ENCODE data around the gene LMX1B.
"Not testable (repeated sequence)": the region's sequence is repeated elsewhere in the genome, so short reads cannot be mapped to it uniquely, and the experiment has no call there.

LMX1B gene

DNA sequence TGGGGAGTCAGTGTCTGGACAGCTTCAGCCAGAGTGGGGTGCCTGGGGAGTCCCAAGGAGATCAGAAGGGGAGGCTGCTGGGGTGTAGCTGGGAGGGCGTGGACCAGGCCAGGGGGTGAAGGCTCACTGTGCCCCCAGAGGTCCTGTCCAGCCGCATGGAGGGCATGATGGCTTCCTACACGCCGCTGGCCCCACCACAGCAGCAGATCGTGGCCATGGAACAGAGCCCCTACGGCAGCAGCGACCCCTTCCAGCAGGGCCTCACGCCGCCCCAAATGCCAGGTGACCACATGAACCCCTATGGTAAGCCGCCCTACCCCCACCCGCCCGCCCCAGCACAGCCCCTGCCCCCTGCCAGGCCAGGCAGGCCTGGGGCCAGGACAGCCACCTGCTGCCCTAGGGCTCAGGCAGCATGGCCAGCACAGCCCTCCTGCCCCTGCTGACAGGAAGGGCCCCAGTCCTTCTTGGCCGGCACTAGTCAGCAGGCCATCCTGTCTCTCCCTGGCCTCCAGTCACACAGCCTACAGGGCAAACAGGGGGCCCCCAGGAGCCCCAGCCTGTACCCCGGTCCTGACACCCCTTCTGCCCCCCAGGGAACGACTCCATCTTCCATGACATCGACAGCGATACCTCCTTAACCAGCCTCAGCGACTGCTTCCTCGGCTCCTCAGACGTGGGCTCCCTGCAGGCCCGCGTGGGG is 82.1 kb downstream of the LMX1B start:
- DNase-seq (ENCODE audit: low read depth in 2 of 2) = no peak

DNA sequence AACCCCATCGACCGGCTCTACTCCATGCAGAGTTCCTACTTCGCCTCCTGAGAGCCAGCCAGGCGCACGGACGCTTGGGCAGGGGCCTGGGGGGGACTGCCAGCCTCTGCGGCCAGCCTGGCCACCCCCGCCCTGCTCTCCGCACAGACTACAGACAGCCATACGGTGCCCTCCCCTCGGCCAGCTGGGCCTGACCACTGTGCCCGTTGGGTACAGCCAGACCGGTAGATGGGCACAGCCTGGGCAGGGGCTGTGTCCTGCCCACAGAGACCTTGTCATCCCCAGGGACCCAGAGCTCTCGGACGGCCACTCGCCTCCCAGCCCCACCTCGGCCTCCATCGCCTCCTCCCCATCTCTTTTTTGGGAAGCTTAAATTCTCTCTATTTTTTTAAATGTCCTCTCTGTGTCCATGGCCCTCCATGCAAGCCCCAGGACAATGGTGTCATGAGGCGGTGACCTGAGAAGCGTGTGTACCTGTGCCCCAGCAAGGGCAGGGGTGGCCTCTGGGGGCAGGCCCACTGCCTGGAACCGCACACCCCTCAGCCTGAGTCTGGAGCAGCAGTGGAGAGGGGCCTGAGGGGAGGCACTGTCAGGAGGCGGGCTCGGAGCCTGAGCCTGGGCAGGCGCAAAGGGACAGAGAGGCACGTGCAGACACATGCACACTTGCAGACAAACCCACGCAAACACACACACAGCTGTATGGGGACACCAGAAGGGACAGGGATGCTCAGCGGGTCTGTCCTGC is 82.8 kb downstream of the LMX1B start:
- no peak for DNase-seq (ENCODE audit: low read depth in 2 of 2)

DNA sequence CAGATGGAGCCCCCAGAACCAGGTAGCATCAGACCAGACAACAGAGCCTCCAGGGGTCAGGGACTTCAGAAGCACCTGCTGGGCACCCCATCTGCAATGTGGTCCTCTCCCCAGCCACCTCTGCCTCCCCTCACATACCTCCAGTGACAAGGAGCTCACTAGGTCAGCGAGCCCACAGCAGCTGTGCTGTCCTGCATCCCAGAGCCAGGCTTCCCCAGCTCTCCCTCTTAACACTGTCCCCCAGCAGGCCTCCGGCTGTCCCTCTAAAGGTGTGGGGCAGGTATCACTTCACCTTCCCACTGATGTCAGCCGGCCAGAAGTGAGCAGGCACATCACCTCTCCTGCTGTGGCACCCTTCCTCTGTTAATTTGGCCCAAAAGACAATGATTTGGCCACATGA is 83.6 kb downstream of the LMX1B start:
- no peak for DNase-seq (ENCODE audit: low read depth in 2 of 2)

DNA sequence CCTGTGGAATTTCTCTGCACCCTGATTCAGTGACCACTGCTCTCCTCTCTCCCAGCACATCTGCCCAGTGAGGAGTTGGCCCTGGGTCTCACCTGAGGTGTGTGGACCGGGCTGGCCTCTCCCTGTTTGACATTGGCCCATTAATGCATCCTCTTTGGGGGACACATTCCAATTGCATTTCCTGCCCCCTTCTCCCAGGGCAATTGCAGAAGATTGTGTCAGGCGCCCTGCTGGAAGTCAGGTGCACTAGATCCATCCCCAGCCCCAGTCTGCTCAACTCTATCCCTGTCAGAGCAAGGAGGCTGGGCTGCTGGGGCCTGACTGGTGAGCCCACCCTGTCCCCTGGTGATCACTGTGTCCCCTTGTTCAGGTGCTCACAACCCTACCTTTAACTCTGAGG is 84.5 kb downstream of the LMX1B start:
- no peak for DNase-seq (ENCODE audit: low read depth in 2 of 2)

DNA sequence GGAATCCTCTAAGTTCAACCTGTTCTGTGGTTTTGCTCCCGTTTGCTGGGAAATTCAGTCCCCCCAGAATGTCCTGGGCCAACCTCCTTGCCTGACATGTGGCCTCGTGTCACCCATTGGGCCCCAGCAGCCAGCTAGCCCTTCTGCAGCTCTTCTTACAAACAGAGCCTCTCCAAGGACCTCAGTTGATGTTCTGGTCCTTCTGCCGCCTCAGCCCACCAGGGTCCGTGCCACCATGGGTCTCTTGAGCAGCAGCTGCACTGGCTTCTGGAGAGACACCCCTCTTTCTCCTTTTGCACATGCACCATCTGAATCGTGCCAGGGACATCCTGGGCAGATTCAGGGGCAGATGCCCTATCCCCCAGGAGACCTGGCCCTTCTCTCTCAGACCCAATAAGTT is 85.0 kb downstream of the LMX1B start:
- no peak for DNase-seq (ENCODE audit: low read depth in 2 of 2)

DNA sequence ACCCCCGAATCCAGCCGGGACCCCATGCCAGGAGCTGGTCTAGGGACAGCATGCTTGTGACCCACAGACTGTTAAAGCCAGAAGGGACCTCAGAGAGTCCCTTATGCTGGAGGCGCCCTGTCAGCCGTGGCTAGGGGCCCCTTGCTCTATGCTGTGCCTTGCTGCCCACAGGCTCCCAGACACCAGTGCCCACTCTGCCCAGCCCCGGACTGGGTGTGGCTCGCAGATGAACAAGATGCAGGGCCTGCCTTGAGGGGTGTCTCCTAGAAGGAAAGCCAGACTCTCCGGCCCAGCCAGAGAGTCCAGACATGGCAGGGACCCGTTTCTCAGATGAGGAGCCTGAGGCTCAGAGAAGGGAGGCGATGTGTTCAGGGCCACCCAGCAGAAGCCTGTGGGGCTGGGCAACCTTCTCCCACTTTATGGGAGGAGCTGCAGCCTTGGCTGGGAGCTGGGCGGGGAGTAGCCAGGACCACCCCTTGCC is 85.7 kb downstream of the LMX1B start:
- no peak for DNase-seq (ENCODE audit: low read depth in 2 of 2)

DNA sequence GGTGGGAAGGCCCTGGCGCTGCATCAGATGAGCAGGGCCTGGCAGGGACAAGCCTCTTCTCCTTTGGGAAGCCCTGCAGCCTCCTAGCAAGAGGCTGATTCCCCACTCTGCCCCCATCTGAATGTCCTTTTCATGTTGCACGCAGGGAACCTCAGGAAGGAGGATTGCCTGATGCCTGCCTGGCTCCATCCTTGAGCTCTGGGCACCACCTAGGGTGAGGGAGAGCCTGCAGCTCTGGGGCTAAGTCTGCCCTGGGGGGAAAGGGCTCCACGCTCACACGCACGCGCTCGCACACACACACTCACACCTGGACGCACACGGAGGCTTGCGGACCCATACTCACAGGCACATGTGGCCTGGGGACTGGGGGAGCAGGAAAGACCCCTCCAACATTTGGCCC is 86.6 kb downstream of the LMX1B start:
- no peak for DNase-seq (ENCODE audit: low read depth in 2 of 2)

DNA sequence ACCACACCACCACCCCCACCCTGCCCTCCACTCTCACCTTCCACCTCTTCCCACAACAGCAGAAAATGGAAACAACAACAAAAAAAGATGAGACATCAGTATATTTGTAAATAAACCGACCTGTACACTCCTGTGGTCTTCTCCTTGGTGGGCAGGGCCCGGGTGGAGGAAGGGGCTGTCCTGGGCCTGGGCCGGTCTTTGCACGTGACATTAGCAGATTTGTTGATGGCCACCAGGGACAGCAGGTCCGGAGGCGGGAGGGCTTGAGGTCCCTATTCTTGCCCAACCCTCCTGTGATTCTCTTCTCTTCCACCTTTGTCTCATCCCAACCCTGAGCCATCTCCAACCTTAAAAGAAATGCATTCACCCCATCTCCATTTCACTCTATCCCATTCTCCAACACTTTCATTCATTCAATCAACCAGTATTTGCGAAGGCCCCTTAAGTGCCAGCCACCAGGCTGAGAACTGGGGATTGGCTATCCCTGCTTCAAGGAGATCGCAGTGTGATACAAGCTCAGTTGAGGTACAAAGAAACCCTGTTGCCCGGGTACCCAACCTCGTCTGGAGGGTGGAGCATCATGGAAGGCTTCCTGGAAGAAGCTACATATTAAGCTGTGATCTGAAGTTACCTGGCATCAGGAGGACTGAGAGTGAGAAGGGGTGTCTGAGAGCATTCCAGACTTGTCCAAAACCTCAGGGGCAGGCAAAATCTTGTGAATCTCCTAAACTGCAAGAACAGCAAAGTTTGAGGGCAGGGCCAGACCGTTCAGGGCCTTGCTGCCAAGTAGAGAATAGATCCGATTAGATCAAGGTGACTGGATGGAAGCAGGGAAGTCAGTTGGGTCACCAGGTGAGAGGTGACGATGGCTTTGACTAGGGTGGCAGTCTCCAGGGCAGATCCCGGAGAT is 87.4 kb downstream of the LMX1B start:
- no peak for DNase-seq (ENCODE audit: low read depth in 2 of 2)

DNA sequence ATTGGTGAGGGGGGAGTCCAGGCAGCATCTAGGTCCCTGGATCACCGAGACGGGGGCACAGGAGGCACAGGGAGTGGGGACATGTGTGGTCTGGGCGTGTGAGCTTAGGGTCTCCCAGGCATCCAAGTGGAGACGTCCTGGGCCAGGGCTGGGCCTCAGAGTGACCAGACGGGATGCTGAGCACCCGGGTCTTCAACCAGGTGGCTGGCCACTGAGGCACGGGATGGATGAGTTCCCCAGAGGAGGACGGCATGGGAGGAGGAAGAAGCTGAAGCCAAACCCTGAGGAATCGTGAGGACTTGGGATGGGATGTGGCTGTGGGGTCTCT is 88.0 kb downstream of the LMX1B start:
- DNase-seq (ENCODE audit: low read depth in 2 of 2) = no peak

DNA sequence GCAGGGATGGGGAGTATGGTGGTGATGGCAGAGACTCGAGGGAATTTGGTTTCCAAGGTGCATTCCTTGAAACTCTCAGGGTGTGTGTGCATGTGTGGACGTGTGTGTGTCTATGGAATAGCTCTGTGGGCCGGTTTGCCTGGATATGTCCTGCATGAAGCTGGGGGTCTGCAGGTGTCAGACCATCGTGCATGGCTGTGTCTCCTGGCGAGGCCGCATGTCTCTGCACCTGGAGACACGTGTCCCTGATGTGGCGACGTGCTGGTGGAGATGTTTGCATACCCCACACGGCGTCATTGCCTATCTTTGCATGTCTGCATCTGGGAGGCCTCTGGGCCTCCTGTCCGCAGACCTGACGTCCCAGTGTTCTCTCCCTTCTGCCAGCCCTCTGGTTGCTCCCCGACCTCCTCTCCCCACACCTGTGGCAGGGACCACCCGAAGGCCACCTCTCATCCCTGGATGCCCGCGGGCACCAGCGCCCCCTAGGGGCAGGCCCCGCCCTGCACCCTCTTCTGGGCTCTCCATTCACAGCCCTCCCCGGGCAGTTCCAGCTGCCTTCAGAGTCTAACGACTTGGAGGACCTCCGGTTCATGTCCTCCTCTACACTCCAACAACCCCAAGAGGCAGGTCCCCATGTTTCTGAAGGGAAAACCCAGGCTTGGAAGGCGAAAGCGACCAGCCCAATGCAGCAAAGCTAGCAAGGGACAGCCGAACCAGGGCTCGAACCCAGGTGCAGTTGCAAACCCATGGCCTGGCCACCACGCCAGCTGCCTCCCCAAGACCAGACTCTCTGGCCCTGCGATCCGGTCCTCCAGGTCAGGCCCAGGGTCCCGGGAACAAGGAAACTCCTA is 88.6 kb downstream of the LMX1B start:
- no peak for DNase-seq (ENCODE audit: low read depth in 2 of 2)

DNA sequence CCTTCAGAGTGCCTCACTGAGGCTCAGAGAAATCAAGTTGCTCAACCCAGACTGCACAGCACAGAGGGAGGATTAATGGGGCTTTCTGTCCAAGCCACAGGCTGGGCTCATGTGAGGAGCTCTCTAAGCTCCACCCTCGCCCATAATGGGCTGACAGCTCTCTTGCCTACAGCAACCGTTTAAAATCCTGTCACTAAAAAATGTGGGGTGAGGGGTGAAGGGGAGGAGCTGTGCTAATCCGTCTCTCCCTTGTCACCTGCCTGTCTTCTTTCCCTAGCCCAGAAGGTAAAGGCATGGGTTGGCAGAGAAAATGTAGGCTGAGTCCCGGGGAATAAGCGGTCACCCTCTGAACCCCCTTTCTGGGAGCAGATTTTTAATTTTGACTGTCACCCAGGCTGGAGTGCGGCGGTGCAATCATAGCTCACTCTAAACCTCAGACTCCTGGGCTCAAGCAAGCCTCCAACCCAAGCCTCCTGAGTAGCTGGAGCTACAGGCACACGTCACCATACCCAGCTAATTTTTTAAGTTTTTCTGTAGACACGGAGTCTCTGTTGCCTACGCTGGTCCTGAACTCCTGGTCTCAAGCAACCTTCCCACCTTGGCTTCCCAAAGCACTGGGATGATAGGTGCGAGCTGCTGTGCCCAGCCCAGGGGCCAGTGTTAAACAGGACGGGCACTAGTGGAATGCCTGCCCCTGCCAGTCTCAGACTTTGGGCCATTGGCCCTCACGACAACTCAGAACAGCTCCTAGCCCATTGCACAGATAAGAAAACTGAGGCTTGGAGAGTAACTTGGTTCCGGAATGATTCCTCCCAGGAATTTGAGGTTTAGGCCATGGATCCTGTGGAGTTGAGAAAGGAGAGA is 89.5 kb downstream of the LMX1B start:
- DNase-seq (ENCODE audit: low read depth in 2 of 2) = no peak

DNA sequence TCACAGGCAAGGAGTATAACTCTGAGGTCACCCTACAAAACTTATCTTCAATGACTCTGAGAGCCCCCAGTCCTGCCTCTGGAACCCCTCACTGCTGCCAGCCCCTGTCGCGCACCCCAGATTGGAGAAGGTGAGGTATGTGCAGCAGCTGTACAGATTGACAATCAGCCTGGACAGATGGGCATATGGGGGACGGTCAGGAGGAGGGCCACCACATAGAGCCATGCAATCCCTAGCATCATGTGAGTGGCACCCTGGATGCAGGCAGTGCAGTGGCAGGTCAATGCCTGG is 90.1 kb downstream of the LMX1B start:
- DNase-seq (ENCODE audit: low read depth in 2 of 2) = no peak

DNA sequence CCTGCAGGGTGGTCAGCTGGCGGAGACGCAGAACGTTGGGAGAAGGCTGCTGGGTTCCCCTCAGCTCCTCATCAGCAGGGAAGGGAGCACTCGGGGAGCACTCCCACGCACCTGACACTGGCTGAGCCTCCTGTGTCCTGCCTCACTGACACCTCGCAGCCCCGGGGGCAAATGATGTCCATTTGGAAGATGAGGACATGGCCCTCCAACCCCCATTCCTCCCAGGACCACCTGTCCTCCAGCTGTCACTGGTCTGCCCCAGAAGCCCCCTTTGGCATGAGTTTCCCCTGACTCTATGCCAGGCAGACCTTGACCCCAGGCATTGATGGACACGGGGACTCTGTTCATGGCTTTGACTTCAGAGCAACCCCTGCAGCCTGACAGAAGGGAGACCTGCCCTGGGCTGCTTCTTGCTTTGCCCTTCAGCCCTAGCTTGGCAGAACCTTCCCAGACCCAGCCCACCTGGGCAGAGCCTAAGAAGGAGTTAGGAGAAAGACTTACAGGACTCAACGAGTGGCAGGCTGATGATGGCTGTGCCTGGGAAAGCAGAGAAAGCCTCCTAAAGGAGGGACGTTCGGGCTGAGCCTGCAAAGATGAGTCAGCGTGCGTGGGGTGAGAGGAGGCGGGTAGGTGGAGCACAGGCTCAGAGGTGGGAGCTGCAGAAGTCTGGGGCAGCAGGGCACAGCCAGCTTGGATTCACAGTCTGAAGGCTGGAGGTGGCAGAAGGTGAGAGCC is 90.6 kb downstream of the LMX1B start:
- no peak for DNase-seq (ENCODE audit: low read depth in 2 of 2)

DNA sequence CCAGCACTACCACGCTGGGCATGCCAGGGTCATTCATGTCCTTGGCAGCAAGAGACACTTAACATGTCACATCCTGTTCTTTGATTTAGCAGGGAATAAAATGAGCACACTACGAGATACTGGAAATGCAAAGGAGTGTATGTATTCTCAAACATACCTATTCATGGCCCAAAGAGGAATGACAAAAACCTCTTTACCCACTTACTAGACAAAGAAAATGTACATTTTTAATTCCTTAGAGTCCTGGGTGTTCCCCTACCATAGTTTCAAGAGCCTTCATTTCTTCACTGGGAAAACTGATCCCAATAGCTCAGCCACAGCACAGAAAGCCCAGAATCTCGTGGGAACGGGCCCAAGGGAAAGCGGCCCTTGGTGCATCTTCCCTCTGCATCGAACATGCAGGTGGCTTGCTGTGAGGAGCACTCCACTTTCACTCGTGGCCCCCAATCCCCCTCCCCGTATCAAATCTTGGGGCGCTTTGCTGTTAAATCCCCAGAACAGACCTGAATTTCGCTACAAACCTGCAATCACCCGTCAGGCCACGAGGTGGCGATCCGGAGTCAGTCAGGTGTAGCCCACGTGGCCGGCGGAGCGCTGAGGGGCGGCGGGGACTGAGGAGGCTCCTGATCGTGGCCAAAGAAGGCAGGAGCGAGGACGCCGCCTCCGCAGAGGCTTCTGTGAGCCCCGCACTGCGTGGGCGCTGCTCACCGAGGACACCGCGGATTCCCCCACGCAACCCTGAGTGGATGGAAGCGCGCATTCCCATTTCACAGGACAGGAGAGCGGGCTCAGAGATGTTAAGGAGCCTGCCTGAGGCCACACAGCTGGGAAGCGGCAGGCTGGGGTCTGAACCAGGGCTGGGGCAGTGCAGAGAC is 91.4 kb downstream of the LMX1B start:
- DNase-seq (ENCODE audit: low read depth in 2 of 2) = peak; percentile 68 to 70

DNA sequence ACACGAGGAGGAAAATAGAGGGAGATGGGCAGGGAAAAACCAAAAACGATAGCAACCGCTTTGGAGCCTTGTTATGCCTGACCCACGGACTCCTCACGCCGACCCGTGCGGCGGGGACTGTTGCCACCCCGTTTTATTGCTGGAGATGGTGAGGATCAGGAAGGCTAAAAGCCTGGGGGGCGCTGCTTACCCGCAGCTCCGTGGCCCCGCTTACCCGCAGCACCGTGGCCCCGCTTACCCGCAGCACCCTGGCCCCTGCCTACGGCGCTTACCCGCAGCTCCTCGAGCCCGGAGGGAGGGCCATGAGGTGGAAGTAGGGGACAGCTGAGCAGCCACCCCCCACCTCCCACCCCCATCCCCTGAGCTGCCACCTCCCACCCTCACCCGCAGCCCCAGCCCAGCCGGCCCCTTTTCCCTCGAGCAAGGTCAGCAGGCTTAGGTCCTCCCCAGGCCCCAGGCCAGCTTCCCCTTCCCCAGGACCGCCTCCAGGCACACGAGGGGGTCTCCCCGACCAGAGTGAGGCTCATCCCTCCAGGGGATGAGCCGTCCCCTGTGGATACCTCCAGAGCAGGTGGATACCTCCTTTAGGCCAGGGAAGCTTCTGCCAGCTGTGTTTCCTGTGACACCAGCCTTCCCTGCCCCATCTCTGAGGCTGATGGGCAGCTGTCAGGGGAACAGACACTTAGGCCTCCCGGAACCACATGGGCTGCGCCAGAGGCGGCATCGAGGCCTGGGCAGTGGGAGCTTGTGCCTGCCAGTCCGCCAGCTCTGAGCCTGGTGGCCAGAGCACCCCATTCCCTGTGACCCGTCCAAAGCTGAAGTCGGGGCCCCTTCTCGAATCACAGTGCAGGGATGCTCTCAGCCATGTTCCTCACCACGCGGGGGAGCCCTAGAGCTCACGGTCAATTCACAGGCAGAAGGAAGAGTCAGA is 92.3 kb downstream of the LMX1B start:
- DNase-seq (ENCODE audit: low read depth in 2 of 2) = peak; percentile 47 to 58

DNA sequence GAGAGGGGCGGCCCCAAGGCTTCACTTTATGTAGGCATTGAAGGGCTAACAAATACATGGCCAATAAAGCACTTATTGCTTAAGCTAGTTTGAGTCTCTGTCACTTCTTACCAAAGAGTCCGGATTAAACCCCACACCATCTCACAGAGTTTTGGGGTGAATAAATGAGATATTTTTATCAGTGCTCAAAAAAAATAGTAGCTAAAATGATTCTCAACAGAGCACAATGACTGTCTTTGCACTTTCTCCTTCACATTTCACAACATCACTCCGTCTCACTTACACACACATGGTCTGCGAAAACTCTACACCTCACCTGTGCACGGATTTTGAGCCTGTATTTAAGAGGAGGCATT is 92.9 kb downstream of the LMX1B start:
- no peak for DNase-seq (ENCODE audit: low read depth in 2 of 2)

DNA sequence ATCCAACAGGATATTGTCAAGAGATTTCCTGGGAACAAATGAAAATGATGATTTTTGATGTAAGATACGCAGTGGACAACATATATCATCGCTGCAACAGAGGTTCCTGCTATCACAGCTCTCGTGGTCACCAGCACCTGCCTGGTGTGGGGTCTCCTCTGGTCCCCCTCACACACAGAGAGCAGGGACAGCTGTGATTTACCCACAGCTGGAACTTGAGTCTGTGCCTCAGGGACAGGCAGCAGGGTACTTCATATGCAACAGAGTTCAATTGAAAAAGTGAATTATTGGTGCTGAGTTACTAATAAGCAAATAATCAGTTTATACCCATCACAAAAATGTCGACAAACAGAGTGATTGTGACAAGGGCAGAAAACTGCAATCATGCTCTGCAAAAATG is 93.4 kb downstream of the LMX1B start:
- DNase-seq (ENCODE audit: low read depth in 2 of 2) = no peak

DNA sequence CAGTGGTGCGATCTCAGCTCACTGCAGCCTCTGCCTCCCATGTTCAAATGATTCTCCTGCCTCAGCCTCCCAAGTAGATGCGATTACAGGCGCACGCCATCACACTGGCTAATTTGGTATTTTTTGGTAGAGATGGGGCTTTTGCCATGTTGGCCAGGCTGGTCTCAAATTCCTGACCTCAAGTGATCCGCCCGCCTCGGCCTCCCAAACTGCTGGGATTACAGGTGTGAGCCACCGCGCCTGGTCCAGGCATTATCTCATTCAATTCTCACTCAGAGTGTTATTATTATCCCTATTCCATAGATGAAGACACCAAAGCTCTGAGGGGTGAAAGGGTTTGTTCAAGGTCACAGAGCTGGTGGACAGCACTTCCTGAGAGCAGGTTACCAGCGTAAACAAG is 94.0 kb downstream of the LMX1B start:
- DNase-seq (ENCODE audit: low read depth in 2 of 2) = not testable (repeated sequence)

All from activated CD8-positive, alpha-beta memory T cell treated with anti-CD3 and anti-CD28 coated beads for 4 hours (primary cell).